COLO829 (cell line): ENCODE results near the gene RANBP9.

ENCODE experiments used
- DNase-seq: peaks from one replicate; pipeline ENCODE4 v3.0.0; 2012; ENCODE audit warnings: low spot score

Gene RANBP9

DNA sequence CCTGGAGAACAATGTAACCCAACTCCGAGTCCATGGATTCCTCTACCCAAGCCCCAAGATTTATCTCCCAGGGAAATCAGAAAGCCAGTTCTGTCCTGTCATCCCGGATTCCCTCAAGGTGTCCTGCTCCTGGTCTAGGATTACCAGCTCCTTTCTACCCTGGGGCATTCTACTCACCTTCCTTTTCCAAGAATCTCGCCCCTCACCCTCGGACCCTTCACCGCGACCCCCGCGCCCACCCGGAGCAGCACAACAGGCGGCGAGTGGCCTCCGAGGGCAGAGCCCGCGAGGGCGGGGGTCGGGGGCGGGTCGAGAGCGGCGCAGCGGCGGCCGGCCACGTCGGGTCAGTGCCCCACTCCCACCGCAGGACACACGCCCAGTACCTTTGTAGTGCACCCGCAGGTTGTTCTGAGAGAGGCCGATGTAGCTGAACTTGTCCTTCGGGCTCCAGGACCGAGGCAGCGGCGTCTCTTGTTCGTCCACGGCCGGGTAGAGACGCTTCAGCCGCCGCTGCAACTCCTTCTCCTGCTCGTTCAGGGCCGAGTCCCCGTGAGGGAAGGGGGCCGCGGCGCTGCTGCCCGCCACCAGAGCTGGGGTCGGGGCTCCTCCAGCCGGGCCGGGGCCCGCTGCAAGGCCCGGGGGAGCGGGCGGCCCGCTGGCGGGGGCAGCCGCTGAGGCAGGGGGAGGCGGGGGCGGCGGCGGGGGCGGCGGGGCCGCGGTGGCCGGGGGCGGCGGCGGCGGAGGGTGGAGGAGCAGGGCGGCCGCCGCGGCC, 897 bp downstream of the RANBP9 start:
- no peak for DNase-seq

- DNase-seq: no peak
Observed at GRCh38 chr6:13709689-13710551, 1.7 kb downstream of the RANBP9 start.

DNA sequence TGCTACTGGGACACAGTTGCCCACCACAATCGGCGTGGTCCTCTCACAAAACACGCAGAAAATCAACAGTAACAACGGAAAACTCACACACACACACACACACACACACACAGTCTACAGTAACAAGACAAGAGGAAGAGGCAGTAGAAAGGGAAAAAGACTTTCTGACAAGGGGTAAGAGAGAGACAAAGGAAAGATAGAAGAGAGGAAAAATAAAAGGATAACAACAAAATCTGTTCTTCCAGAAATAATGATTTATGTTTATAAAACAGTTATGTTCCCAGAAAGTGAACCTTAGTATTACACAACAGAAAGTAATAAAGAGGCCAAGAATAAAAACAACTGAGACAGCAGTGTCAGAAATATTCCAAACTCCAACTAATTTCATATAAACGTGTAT, 2.9 kb downstream of the RANBP9 start:
- no peak for DNase-seq

GRCh38 chr6:13703496-13703895, 8.1 kb downstream of the RANBP9 start:
- no peak for DNase-seq

- no peak for DNase-seq
Observed at GRCh38 chr6:13702809-13703302, 8.8 kb downstream of the RANBP9 start.

DNA sequence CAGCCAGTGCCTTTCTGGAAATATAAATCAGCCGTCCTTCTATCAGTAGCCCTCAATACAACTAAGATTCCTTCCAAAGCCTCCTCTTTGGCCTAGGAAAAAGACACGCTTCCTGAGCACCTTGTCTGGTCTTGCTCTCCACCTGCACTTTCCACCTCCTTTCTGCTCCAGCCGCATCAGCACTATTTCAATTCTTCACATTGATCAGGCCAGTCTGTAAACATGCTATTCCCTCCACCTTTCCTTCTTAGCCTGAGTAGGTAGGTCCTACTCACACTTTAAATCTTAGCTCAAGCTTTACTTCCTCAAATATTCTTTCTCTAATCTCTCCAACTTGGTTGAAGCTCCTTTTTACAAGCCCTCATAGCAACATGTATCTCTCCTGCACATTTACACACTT, 11.4 kb downstream of the RANBP9 start:
- no peak for DNase-seq

DNA sequence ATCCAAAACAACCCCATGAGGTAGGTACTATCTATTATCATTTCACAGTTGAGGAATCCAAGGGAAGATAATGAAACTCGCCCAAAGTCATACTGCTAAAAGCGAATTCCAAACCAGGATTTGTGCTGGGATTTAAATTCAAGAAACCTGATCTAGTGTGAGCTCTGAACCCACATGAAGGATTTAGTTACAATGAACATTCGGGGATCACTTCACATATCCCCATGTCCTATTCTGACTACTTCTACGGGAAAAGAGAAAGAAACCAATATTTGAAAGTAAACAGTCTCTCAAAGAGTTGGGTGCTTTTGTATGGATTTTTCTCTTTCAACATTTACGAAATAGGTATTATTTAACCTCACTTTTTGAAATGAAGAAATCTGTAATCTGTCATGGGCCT, 12.9 kb downstream of the RANBP9 start:
- DNase-seq: no peak

DNA sequence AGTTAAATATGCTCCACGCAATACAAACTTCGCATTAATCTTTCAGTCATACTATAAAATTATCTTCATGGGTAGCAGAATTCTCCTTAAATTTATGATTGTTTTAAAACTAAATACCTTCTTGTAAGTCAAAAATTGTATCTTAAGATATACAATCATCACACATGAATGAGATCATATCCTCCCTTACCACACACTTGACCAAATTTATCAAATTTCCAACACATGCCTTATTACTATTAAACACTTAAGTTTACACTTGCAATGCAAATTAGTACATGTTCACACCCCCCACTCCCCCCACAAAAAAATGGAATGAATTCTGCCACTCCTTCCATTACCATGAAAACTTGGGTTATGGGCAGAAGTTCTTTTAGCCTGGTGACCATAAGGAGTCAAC, 13.8 kb downstream of the RANBP9 start:
- no peak for DNase-seq

- no peak for DNase-seq
Observed at GRCh38 chr6:13696226-13696625, 15.4 kb downstream of the RANBP9 start.

DNA sequence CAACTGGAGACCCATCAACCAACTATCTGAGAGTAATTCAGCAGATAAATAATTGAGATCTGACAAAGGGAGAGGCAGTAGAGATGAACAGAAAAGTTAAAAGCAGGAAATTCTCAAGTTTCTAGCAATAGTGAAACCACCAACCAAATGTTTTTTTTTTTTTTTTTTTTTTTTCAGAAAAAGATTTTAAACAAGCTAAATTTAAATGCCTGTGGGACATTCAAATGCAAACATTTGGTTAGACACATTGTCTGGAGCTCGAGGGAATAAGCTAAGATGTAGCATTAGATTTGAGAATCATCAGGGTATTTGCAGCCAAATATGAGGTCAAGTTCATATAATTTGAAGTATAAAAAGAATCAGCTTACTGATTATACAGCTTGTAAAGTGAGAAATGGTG, 16.4 kb downstream of the RANBP9 start:
- DNase-seq: no peak

- DNase-seq: no peak
Observed at GRCh38 chr6:13694562-13694961, 17.1 kb downstream of the RANBP9 start.

DNA sequence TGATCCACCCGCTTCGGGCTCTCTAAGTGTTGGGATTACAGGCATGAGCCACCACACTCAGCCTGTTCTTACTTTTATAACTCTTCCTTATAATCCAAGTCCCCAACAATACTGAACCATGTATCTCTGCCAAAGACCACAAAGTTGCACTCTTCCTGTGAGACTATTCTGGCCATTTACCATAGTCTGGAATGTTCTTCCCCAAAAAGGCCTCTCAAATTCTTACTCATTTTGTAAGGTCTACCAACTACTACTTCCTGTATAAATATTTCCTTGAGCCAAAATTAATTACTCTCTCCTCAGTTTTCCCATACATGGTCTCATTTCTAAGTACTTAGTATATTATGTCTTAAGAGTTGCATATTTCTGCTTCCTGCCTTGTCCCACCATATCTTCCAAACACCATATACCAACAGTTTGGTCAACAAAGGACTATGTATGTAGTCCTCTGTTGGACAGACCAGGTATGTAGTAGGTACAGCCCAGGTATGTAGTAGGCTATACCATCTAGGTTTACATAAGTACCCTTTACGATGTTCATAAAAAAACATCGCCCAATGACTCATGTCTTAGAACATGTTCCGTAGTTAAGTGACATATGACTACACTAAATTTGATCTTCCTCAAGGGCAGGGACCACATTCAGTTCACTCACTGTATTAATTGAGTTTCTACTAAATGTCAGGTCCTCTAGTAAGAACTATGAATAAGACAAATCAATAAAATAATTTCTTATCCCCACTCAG, 22.0 kb downstream of the RANBP9 start:
- no peak for DNase-seq

GRCh38 chr6:13688692-13689196, 22.9 kb downstream of the RANBP9 start:
- no peak for DNase-seq

GRCh38 chr6:13687917-13688351, 23.7 kb downstream of the RANBP9 start:
- no peak for DNase-seq

GRCh38 chr6:13684855-13685254, 26.8 kb downstream of the RANBP9 start:
- no peak for DNase-seq

GRCh38 chr6:13683038-13683437, 28.6 kb downstream of the RANBP9 start:
- DNase-seq: no peak

GRCh38 chr6:13682346-13682745, 29.3 kb downstream of the RANBP9 start:
- no peak for DNase-seq

DNA sequence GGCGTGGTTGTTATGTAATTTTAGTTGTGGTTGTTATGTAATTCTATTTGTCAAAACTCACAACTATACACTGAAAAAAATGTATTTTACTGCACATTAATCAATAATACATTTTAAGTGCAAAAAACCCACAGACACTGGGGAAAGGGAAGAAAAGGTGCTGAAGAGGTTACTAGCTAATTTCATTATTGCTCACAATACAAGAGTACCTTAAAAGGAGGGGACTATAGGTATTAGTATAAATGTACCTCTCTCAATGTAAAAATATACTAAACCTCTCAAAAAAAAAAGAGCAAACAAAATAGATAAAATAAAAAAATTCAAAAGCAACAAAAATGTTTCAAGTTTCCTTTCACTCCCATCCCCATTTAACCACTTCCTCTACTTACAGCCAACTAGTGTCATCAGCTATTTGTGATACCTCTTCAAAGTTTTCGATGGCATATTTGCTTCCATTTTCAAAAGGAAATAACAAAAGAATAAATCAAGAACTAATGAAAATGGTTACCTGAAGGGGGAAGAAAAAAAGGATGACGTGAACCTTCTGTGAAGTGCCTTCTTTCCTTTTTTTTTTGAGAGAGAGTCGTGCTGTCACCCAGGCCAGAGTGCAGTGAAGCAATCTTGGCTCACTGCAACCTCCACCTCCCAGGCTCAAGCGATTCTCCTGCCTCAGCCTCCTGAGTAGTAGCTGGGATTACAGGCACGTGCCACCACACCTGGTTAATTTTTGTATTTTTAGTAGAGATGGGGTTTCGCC, 30.2 kb downstream of the RANBP9 start:
- DNase-seq: no peak

DNA sequence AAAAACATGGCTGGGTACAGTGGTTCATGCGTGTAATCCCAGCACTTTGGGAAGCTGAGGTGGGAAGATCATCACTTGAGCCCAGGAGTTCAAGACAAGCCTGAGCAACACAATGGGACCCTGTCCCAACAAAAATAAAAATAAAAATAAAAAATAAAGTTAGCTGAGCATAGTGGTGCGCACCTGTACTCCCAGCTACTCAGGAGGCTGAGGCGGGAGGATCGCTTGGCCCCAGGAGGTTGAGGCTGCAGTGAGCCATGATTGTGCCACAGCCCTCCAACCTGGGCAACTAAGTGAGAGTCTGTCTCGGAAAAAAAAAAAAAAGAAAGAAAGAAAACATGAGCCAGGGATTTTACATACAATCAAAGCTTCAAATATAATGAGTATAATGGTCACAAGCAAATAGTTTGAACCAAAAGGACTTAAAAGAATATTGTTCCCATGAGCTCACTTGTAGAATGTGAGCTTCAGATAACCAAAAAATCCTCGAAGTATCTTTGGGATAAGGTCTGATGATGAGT, 31.1 kb downstream of the RANBP9 start:
- no peak for DNase-seq

DNA sequence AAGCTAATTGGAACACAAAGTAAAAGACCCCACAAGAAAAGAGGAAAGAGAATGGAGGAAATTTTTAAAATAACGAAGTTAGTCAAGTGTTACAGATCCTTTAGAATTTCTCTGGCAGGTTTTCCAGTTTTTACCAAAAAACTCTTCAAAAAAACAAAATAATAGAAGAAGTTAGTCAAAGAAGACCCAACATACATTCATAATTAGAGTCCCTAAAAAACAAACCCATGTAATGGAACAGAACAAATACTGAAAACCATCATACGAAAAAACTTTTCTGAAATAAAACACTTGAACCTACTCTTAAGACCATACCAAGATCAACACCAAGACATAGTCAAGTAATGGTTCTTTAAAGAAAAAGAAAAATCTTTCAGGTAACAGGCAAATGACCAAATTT, 31.6 kb downstream of the RANBP9 start:
- no peak for DNase-seq

DNA sequence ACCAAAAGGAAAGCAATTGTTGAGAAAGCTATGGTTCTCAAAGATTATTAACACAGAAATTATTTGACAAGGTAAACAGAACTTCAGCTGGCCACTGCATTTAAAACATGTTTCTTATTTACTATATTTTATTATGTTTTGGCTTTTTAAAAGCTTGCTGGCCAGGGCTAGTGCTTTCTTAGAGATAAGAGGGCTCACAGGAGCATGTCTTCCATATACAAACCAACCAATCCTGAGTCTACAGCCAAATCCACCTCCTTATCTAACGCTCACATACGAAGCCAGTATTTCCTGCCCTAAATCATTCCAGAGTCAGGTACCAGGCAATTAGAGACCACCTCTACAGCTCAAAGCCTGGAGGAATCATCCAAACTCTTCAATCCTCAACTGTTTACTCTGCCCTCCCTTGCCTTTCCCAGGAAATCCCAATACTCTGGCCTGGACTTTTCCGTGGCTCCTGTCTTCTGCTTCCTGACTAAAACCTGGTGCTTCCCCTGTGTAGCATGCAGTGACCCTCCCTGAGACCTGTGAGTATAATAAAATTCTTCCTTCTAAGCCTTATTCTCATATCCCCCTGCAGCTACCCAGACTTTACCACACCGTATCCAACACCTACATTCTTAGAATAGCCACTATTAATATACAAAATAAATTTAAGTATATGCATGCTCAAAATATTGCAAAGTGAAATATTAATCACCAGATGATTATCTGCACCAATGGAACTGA, 33.2 kb downstream of the RANBP9 start:
- no peak for DNase-seq
